Neuronal stem cell (in vitro differentiated cells): ENCODE data around the gene SLC11A1.

Experiments
- DNase-seq: peaks from one replicate; pipeline ENCODE4 v3.0.0-alpha.2; 2013; ENCODE audit warnings: low spot score
- H2AFZ ChIP-seq: one replicate; pipeline ENCODE4 v1.6.1; 2013; ENCODE audit warnings: mild to moderate bottlenecking, low read length, inconsistent platforms
- H2AK5ac ChIP-seq: 2 replicates; pipeline ENCODE4 v1.6.1; 2013; ENCODE audit warnings: low read depth, mild to moderate bottlenecking, inconsistent platforms, low read length, moderate library complexity, mixed read lengths
- H2BK120ac ChIP-seq: 2 replicates; pipeline ENCODE4 v1.6.1; 2013; ENCODE audit warnings: low read depth, mild to moderate bottlenecking, inconsistent platforms, low read length, moderate library complexity, mixed read lengths
- H2BK12ac ChIP-seq: one replicate; pipeline ENCODE4 v1.6.1; 2013; ENCODE audit warnings: low read length, inconsistent platforms
- H2BK15ac ChIP-seq: 2 replicates; pipeline ENCODE4 v1.6.1; 2013; ENCODE audit warnings: mild to moderate bottlenecking, low read length, inconsistent platforms, mixed read lengths
- H2BK5ac ChIP-seq: one replicate; pipeline ENCODE4 v1.6.1; 2013; ENCODE audit warnings: inconsistent platforms, mild to moderate bottlenecking, low read length, moderate library complexity
- H3K14ac ChIP-seq: one replicate; pipeline ENCODE4 v1.6.1; 2013; ENCODE audit warnings: low read length, inconsistent platforms
- H3K18ac ChIP-seq: 2 replicates; pipeline ENCODE4 v1.6.1; 2013; ENCODE audit warnings: low read length, inconsistent platforms
- H3K23ac ChIP-seq: 2 replicates; pipeline ENCODE4 v1.6.1; 2013; ENCODE audit warnings: low read depth, mild to moderate bottlenecking, mixed read lengths, low read length, inconsistent platforms; ENCODE audit not compliant: poor library complexity
- H3K27ac ChIP-seq: replicated peaks from 3 replicates; pipeline ENCODE4 v1.5.1; 2013; ENCODE audit warnings: low read length, inconsistent platforms
- H3K27me3 ChIP-seq, 3 experiments: 2 replicates each; pipeline ENCODE4 v1.6.1; 2013; ENCODE audit warnings: low read length in 3 of 3, mild to moderate bottlenecking in 2 of 3, inconsistent platforms in 1 of 3, low read depth in 1 of 3, mixed read lengths in 1 of 3, moderate library complexity in 1 of 3; ENCODE audit not compliant: control insufficient read depth in 3 of 3, insufficient read depth in 3 of 3
- H3K36me3 ChIP-seq, 2 donors: replicated peaks in 1 of 2; 2 replicates each; pipeline ENCODE4 v1.6.1; 2013; ENCODE audit warnings: low read length in 2 of 2; ENCODE audit not compliant: control insufficient read depth in 2 of 2, insufficient read depth in 2 of 2
- H3K4ac ChIP-seq: 2 replicates; pipeline ENCODE4 v1.6.1; 2013; ENCODE audit warnings: inconsistent platforms, mild to moderate bottlenecking, low read length, moderate library complexity
- H3K4me1 ChIP-seq, 2 donors: 1 replicate in 1 of 2; 2 replicates in 1 of 2; pipeline ENCODE4 v1.6.1; 2013; ENCODE audit warnings: low read length in 2 of 2, low read depth in 1 of 2; ENCODE audit not compliant: control insufficient read depth in 2 of 2, insufficient read depth in 1 of 2
- H3K4me2 ChIP-seq: one replicate; pipeline ENCODE4 v1.6.1; 2013; ENCODE audit warnings: mild to moderate bottlenecking, low read length, inconsistent platforms; ENCODE audit not compliant: insufficient read depth, poor library complexity, severe bottlenecking
- H3K4me3 ChIP-seq, 2 donors: 2 replicates each; pipeline ENCODE4 v1.5.1; 2013; ENCODE audit warnings: low read length in 2 of 2, mild to moderate bottlenecking in 2 of 2, inconsistent platforms in 1 of 2, moderate library complexity in 1 of 2
- H3K79me1 ChIP-seq: one replicate; pipeline ENCODE4 v1.6.1; 2013; ENCODE audit warnings: low read depth, mild to moderate bottlenecking, inconsistent platforms, low read length, moderate library complexity
- H3K9ac ChIP-seq: one replicate; pipeline ENCODE4 v1.6.1; 2013; ENCODE audit warnings: mild to moderate bottlenecking, low read depth, low read length, inconsistent platforms; ENCODE audit not compliant: poor library complexity
- H3K9me3 ChIP-seq, 2 donors: replicated peaks in 1 of 2; 2 replicates each; pipeline versions ENCODE3 to v1.6.1; 2013; ENCODE audit warnings: low read length in 2 of 2, mild to moderate bottlenecking in 2 of 2, inconsistent platforms in 1 of 2, low read depth in 1 of 2, mixed read lengths in 1 of 2, moderate library complexity in 1 of 2; ENCODE audit not compliant: control insufficient read depth in 2 of 2, insufficient read depth in 1 of 2
- H4K8ac ChIP-seq: one replicate; pipeline ENCODE4 v1.6.1; 2013; ENCODE audit warnings: low read depth, mild to moderate bottlenecking, inconsistent platforms, low read length, moderate library complexity
- H4K91ac ChIP-seq: one replicate; pipeline ENCODE4 v1.6.1; 2013; ENCODE audit warnings: low read length, low read depth, mild to moderate bottlenecking, inconsistent platforms; ENCODE audit not compliant: poor library complexity
- WGBS, 2 donors: extraction: QIAGEN DNeasy Blood & Tissue Kit; methylation state at CpG; one replicate each; pipeline ENCODE4 v1.1.7; 2013; ENCODE audit warnings: missing lambda C conversion rate in 2 of 2, mixed read lengths in 1 of 2; ENCODE audit not compliant: insufficient read length in 2 of 2, insufficient replicate concordance in 1 of 2; ENCODE audit errors: extremely low coverage in 2 of 2; 5-methylcytosine and 5-hydroxymethylcytosine counted together

Gene SLC11A1

DNA sequence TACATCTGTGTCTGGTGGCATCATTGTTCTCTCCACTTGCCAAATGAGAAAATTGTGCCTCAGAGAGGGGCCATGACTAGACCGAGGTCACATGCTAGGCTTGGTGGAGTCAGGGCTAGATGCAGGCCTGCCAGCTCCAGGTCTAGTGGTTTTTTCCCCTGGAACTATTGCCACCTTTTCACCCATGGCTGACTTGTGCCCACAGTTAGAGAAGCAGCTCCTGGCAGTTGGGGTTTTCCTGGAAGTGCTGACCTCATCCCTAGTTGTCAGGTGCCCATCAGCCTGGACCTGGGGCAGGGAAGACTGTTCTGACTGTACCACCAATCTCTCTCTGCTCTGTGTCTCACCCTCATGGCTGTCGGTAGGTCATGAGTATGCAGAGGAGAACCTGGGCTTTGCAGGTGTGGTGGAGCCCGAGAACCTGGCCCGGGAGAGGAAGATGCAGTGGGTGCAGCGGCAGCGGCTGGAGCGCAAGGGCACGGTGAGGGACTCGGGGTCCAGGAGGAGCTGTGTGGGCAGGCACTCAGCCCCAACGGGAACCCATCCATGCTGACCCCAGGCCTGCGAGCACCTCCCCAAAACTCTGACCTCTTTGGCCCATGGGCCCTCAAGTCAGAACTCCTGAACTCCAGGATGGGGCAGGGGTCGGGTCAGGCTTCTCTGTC is 37.9 kb upstream of the SLC11A1 start:
- WGBS, 2 donors: no CpG with 5 or more reads among the region's 12 CpGs
- H3K9ac ChIP-seq: no peak overlapping the region
- H2AFZ ChIP-seq: no peak overlapping the region
- no peak overlapping the region for H3K14ac ChIP-seq
- H3K18ac ChIP-seq: no peak overlapping the region
- H2BK120ac ChIP-seq: no peak overlapping the region
- no peak overlapping the region for H2AK5ac ChIP-seq
- no peak overlapping the region for H4K91ac ChIP-seq
- H3K4ac ChIP-seq: no peak overlapping the region
- no peak overlapping the region for H2BK5ac ChIP-seq
- H3K4me2 ChIP-seq: no peak overlapping the region
- H3K23ac ChIP-seq: peak overlapping the region; percentile 44
- H3K36me3 ChIP-seq: peaks cover 0 to 2% of the 10 kb centered on the region in 2 donors
- H3K4me1 ChIP-seq: peaks cover 2 to 4% of the 10 kb centered on the region in 2 donors
- no peak overlapping the region for H2BK12ac ChIP-seq
- no peak for DNase-seq
- H3K79me1 ChIP-seq: no peaks in the 10 kb centered on the region
- H3K4me3 ChIP-seq: no peak overlapping the region
- peaks cover 0 to 20% (median 0%) of the 10 kb centered on the region in 3 experiments for H3K27me3 ChIP-seq
- H2BK15ac ChIP-seq: no peak overlapping the region
- no peak overlapping the region for H4K8ac ChIP-seq
- no peaks in the 10 kb centered on the region for H3K9me3 ChIP-seq
- no peak overlapping the region for H3K27ac ChIP-seq

DNA sequence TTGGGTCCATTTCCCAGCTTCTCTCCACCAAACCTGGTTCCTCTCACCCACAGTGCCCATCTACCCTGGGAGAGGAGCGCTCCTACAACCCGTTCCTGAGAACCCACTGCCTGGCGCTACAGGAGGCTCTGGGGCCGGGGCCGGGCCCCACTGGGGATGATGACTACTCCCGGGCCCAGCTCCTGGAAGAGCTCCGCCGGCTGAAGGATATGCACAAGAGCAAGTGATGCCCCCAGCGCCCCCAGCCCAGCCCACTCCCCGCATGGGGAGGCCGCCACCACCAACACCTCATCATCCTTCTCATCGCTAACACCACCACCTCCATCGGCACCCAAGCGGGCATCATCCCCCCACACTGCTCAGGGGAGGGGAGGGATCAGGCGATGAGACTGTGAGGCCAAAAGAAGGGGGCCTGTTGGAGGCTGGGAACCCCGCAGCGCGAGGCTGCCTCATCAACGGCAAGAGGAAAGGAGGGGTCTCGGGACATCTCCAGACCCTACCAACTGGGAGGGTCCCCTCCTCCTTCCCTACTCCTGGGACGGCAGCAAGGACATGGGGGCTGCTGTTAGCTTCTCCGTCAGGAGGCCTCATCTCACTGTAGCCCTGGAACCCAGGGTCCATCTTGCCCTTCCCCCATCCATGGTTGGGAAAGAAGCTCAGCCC is 37.2 kb upstream of the SLC11A1 start:
- peaks cover 2 to 4% of the 10 kb centered on the region in 2 donors for H3K4me1 ChIP-seq
- no peak overlapping the region for H3K4me2 ChIP-seq
- H3K4me3 ChIP-seq: no peak overlapping the region
- no peak overlapping the region for H2BK120ac ChIP-seq
- no CpG with 5 or more reads among the region's 22 CpGs for WGBS, 2 donors
- no peaks in the 10 kb centered on the region for H3K79me1 ChIP-seq
- H4K91ac ChIP-seq: no peak overlapping the region
- no peak overlapping the region for H2AK5ac ChIP-seq
- no peak overlapping the region for H2BK12ac ChIP-seq
- H2BK15ac ChIP-seq: no peak overlapping the region
- no peak overlapping the region for H3K23ac ChIP-seq
- no peak overlapping the region for H2BK5ac ChIP-seq
- DNase-seq: no peak
- H3K9ac ChIP-seq: no peak overlapping the region
- no peaks in the 10 kb centered on the region for H3K9me3 ChIP-seq
- H3K14ac ChIP-seq: no peak overlapping the region
- no peak overlapping the region for H3K18ac ChIP-seq
- H4K8ac ChIP-seq: no peak overlapping the region
- no peak overlapping the region for H3K4ac ChIP-seq
- no peak overlapping the region for H3K27ac ChIP-seq
- peaks cover 0 to 20% (median 0%) of the 10 kb centered on the region in 3 experiments for H3K27me3 ChIP-seq
- H3K36me3 ChIP-seq: peaks cover 0 to 2% of the 10 kb centered on the region in 2 donors
- no peak overlapping the region for H2AFZ ChIP-seq

DNA sequence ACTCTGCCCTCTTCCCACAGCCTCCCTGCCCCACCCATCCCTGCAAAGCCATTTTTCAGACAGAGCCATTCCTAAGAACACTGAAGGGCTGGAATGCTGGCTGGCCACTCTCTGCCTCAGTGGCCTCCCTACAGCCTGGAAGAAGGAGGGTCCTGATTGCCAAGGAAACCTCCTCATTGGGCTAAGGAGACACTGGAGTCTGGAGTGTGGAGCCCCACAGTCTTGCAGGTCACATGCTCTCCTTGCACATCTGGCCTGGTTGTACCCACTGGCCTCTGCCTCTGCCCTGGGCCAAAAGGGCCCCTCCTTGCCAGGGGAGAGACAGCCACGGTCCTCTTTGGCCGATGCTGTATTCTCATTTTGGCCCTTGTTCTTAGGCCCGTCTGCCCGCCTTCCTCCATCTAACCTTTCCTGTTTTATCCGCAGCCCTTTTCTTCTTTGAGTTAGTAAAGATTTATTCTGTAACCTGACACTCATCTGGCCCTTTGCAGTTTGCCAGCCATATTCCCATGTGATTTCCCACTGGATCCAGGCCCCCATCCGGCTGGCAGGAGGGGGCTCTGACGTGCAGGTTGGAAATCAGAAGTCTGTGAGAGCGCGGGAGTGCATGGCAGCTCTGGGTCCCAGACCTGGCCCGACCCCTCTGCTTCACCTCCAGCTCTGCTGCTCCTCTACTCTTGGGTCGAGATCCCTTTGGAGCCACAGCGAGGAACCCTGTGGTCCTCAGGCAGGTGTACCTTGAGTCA is 36.4 kb upstream of the SLC11A1 start:
- Histone ChIP-seq H4K91ac (no peak overlapping the region), H2AK5ac (no peak overlapping the region), H2BK120ac (no peak overlapping the region), H3K23ac (no peak overlapping the region), H3K9ac (no peak overlapping the region), H3K36me3 (peaks cover 0 to 2% of the 10 kb centered on the region in 2 donors), H3K4me2 (no peak overlapping the region), H2BK5ac (no peak overlapping the region), H3K4me3 (no peak overlapping the region), H2BK15ac (no peak overlapping the region), H3K18ac (peak overlapping the region; percentile 87), H4K8ac (no peak overlapping the region), H2AFZ (no peak overlapping the region), H3K14ac (peak overlapping the region; percentile 5), H3K79me1 (no peaks in the 10 kb centered on the region), H2BK12ac (no peak overlapping the region), H3K4me1 (peaks cover 2 to 4% of the 10 kb centered on the region in 2 donors), H3K4ac (no peak overlapping the region), H3K27ac (no peak overlapping the region), H3K27me3 (peaks cover 0 to 18% (median 0%) of the 10 kb centered on the region in 3 experiments), H3K9me3 (no peaks in the 10 kb centered on the region)
- no CpG with 5 or more reads among the region's 12 CpGs for WGBS, 2 donors
- DNase-seq: no peak

DNA sequence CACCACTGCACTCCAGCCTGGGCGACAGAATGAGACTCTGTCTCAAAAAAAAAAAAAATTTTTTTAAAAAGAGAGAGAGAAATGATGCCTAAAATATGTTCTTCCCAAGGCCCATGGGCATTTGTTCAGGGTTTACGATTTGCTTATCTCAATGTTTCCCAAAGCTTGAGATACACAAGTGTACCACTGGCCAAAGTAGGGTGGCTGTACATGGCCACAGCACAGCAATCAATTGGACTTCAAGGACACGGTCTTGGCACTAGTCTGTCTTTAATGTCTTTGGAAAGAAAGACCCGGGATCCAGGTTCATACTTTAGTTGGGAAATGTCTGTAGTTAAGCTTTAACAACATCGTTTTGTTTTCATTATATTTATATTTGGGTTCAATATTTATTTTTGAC is 34.9 kb upstream of the SLC11A1 start:
- no peaks in the 10 kb centered on the region for H3K9me3 ChIP-seq
- no peaks in the 10 kb centered on the region for H3K79me1 ChIP-seq
- no peak overlapping the region for H2BK15ac ChIP-seq
- H3K4me3 ChIP-seq: no peak overlapping the region
- H3K18ac ChIP-seq: no peak overlapping the region
- peaks cover 0 to 2% of the 10 kb centered on the region in 2 donors for H3K36me3 ChIP-seq
- H3K14ac ChIP-seq: no peak overlapping the region
- H3K23ac ChIP-seq: no peak overlapping the region
- no peak overlapping the region for H4K8ac ChIP-seq
- no peak overlapping the region for H2BK5ac ChIP-seq
- no peak overlapping the region for H4K91ac ChIP-seq
- H3K27ac ChIP-seq: no peak overlapping the region
- no peak overlapping the region for H3K4me2 ChIP-seq
- no peak overlapping the region for H2BK12ac ChIP-seq
- H2AK5ac ChIP-seq: no peak overlapping the region
- H3K4ac ChIP-seq: no peak overlapping the region
- peaks cover 2 to 4% of the 10 kb centered on the region in 2 donors for H3K4me1 ChIP-seq
- no peak overlapping the region for H3K9ac ChIP-seq
- no peak overlapping the region for H2AFZ ChIP-seq
- no CpG with 5 or more reads among the region's 5 CpGs for WGBS, 2 donors
- H2BK120ac ChIP-seq: no peak overlapping the region
- no peak for DNase-seq
- H3K27me3 ChIP-seq: peaks cover 0 to 18% (median 0%) of the 10 kb centered on the region in 3 experiments
